A673 (cell line): ENCODE measurements around the gene GINS1. TPM values are rescaled to one million over a fixed set of nuclear protein-coding genes. Genes with fewer than 3 reads are reported as not detected.

Source experiments
- BruUV-seq: library from RNA; stranded (reverse); fragments of 400-500 nt; replicated peaks from 2 replicates; lab custom pipeline; 2021; lab: Mats Ljungman, UMichigan
- CTCF ChIA-PET: fragments of 300-600 bp; sonication (Branson Sonifier 250); formaldehyde crosslinking; loops from one replicate; lab custom pipeline; 2022; ENCODE audit warnings: antibody characterized with exemption; lab: Charles Lee
- POLR2A ChIA-PET: fragments of 300-600 bp; sonication (Branson Sonifier 250); formaldehyde crosslinking; loops from one replicate; lab custom pipeline; 2022; ENCODE audit warnings: antibody characterized with exemption; ENCODE audit not compliant: low non-redundant PET; lab: Charles Lee
- DNase-seq: peaks from one replicate; pipeline ENCODE4 v3.0.0-alpha.2; 2015; ENCODE audit warnings: low spot score
- H3K27ac ChIP-seq: fragments of 200-600 bp; sonication (generic); 2 replicates; pipeline ENCODE4 v1.5.1; 2016; ENCODE audit warnings: mixed run types, low read depth, mild to moderate bottlenecking, mixed read lengths, antibody characterized with exemption, low read length; ENCODE audit not compliant: poor library complexity, severe bottlenecking
- H3K27me3 ChIP-seq: fragments of 200-600 bp; sonication (generic); replicated peaks from 2 replicates; pipeline ENCODE4 v1.6.1; 2017; ENCODE audit warnings: mixed run types, low read depth, mild to moderate bottlenecking, mixed read lengths, antibody characterized with exemption, low read length; ENCODE audit not compliant: insufficient read depth, poor library complexity
- H3K36me3 ChIP-seq: fragments of 200-600 bp; sonication (generic); 2 replicates; pipeline ENCODE4 v1.6.1; 2016; ENCODE audit warnings: mixed run types, mild to moderate bottlenecking, mixed read lengths, antibody characterized with exemption, low read length; ENCODE audit not compliant: insufficient read depth, poor library complexity, severe bottlenecking
- H3K4me1 ChIP-seq: fragments of 200-600 bp; sonication (generic); 2 replicates; pipeline ENCODE4 v1.6.1; 2017; ENCODE audit warnings: mixed run types, mild to moderate bottlenecking, mixed read lengths, antibody characterized with exemption, low read length; ENCODE audit not compliant: insufficient read depth, poor library complexity, severe bottlenecking
- H3K4me3 ChIP-seq: fragments of 200-600 bp; sonication (generic); 2 replicates; pipeline ENCODE4 v1.5.1; 2016; ENCODE audit warnings: low read depth, mixed run types, mild to moderate bottlenecking, mixed read lengths, low read length; ENCODE audit not compliant: poor library complexity, severe bottlenecking
- H3K9me3 ChIP-seq: fragments of 200-600 bp; sonication (generic); 2 replicates; pipeline ENCODE4 v1.6.1; 2016; ENCODE audit warnings: mixed run types, low read depth, mild to moderate bottlenecking, mixed read lengths, antibody characterized with exemption, low read length; ENCODE audit not compliant: poor library complexity, severe bottlenecking
- CTCF ChIP-seq: fragments of 300-800, 200-600 bp; sonication (generic); conservative IDR thresholded peaks from 2 replicates; pipeline ENCODE4 v1.5.1; 2017; ENCODE audit warnings: low read depth, mild to moderate bottlenecking, antibody characterized with exemption, low read length, moderate library complexity, mixed read lengths
- EZH2 ChIP-seq: fragments of 200-600 bp; sonication (generic); IDR thresholded peaks from 2 replicates; pipeline ENCODE4 v1.6.1; 2017; ENCODE audit warnings: borderline replicate concordance, low read depth, mild to moderate bottlenecking, mixed read lengths, antibody characterized with exemption, low read length; ENCODE audit not compliant: poor library complexity, severe bottlenecking
- intact Hi-C: fragments of 100-400 bp; cut with micrococcal nuclease; formaldehyde crosslinking; loops from one replicate; pipeline ENCODE4 v1.10.0; 2022; ENCODE audit not compliant: unreplicated experiment
- total RNA-seq: library from RNA; stranded (reverse); gene quantifications from 2 replicates; pipeline ENCODE4 v1.2.3, GENCODE V29; 2021

GINS1 gene
- total RNA-seq, 1 experiment from 2014 or later, result 62.6 TPM

- no peak overlapping the region for H3K27ac ChIP-seq
- no peak for DNase-seq
- H3K9me3 ChIP-seq, result no peaks in the 10 kb centered on the region
- no TSS peak for BruUV-seq
- ChIA-PET CTCF (no interaction called here), POLR2A (no interaction called here)
- H3K36me3 ChIP-seq, result peaks cover 25% of the 10 kb centered on the region
- intact Hi-C loops, result no loop called here
- H3K4me3 ChIP-seq, result no peak overlapping the region
- TF ChIP-seq CTCF (no peak), EZH2 (no peak)
- H3K4me1 ChIP-seq, result no peaks in the 10 kb centered on the region
- H3K27me3 ChIP-seq, result no peaks in the 10 kb centered on the region
Observed at GRCh38 chr20:25484224-25484846, 76.9 kb downstream of the GINS1 start.

DNA sequence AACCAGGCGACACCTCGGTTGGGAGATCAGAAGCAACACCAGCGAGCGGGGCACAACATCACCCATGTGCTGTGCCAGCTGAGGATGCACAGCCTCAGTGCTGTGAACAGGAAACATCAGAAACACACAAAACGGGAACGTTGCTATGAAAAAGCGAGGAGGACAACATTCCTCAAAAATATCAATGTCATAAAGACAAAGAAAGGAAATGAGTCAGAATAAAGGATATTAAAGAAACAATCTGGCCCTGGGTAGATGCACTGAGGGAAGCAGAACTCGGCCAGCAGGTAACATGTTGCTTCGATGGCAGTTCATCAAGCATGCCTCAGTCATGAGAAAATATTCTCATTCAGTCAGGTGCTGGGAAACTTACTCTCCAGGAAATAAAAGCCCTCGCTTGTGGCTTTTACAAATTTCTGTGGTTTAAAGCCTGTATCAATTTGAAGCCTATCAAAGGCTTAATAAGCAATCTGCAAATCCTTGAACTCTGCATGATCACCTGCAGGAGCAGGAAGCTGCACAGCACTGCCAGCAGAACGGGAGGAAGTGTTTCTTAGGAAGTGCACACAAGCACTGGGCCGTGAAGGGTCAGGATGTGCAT lies 77.5 kb downstream of the GINS1 start:
- no peak for DNase-seq
- CTCF ChIA-PET, result no interaction called here
- intact Hi-C loops, result no loop called here
- TF ChIP-seq EZH2, result no peak
- no peak for TF ChIP-seq CTCF
- POLR2A ChIA-PET, result no interaction called here
- Histone ChIP-seq H3K27ac (no peak overlapping the region), H3K36me3 (peaks cover 31% of the 10 kb centered on the region), H3K4me3 (no peak overlapping the region), H3K4me1 (no peaks in the 10 kb centered on the region), H3K27me3 (no peaks in the 10 kb centered on the region), H3K9me3 (no peaks in the 10 kb centered on the region)
- BruUV-seq, result no TSS peak

- Histone ChIP-seq H3K27me3 (no peaks in the 10 kb centered on the region), H3K4me3 (no peak overlapping the region), H3K27ac (no peak overlapping the region), H3K4me1 (no peaks in the 10 kb centered on the region), H3K9me3 (no peaks in the 10 kb centered on the region), H3K36me3 (peaks cover 27% of the 10 kb centered on the region)
- CTCF ChIA-PET, result no interaction called here
- TF ChIP-seq EZH2, result no peak
- no peak for TF ChIP-seq CTCF
- intact Hi-C loops, result no loop called here
- POLR2A ChIA-PET, result no interaction called here
- no TSS peak for BruUV-seq
- DNase-seq, result no peak
Observed at GRCh38 chr20:25485872-25486271, 78.4 kb downstream of the GINS1 start.
